Measurements from ENCODE around the gene PPY. TPM values are rescaled to one million over a fixed set of nuclear protein-coding genes. Genes with fewer than 3 reads are reported as not detected.
"Not testable (repeated sequence)": the region's sequence is repeated elsewhere in the genome, so short reads cannot be mapped to it uniquely, and the experiment has no call there.

The PPY gene
- total RNA-seq, 1 donor from 2014 or later = not detected

GRCh38 chr17:43935204-43935925 lies 6.9 kb downstream of the PPY start:
- H3K9me3 Mint-ChIP-seq = no peaks in the 10 kb centered on the region
- H3K27me3 Mint-ChIP-seq = peaks cover 22% of the 10 kb centered on the region
- H3K4me1 Mint-ChIP-seq = peaks cover 8% of the 10 kb centered on the region
- no peaks in the 10 kb centered on the region for H3K36me3 Mint-ChIP-seq (ENCODE audit: low read depth)
- CTCF ChIA-PET = no interaction called here
- no peak for TF ChIP-seq CTCF (IDR thresholded peaks at IDR 0.05)
- ATAC-seq (ENCODE audit: low read depth) = no peak
- no peak for DNase-seq
- intact Hi-C loops (cut with micrococcal nuclease) = no loop called here
- POLR2A ChIA-PET = no interaction called here
- no peak overlapping the region for H3K27ac Mint-ChIP-seq
- H3K4me3 Mint-ChIP-seq = no peak overlapping the region

DNA sequence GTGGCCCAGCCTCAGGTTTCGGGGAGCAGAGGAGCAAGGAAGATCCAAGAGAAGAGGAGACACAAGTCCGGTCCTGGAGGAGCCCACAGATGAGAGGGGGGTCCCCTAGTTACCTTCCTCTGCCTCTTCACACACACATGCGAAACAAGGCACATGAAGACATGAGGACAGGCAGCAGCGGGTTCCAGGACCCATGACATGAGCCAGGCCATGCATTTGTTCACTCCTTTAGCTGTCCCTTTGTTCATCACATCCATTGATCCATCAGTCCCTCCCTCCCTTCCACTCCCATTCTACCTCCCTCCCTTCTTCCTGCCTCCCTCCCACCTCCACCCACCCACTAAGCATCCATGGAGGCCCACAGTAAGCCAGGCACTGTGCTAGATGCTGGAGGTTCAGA lies 9.4 kb downstream of the PPY start:
- Mint-ChIP-seq H3K9me3 (no peaks in the 10 kb centered on the region), H3K36me3 (ENCODE audit: low read depth) (no peaks in the 10 kb centered on the region), H3K27me3 (peaks cover 14% of the 10 kb centered on the region), H3K4me1 (peaks cover 6% of the 10 kb centered on the region), H3K27ac (no peak overlapping the region), H3K4me3 (no peak overlapping the region)
- intact Hi-C loops (cut with micrococcal nuclease) = no loop called here
- DNase-seq = no peak
- CTCF ChIA-PET = interaction anchor here (1.5 to 1.7 kb wide), 2 partner anchors 11 to 23 kb away, joined by 3 read pairs; no protein-coding TSS in a partner anchor
- TF ChIP-seq CTCF (IDR thresholded peaks at IDR 0.05) = no peak
- POLR2A ChIA-PET = no interaction called here
- ATAC-seq (ENCODE audit: low read depth) = no peak

DNA sequence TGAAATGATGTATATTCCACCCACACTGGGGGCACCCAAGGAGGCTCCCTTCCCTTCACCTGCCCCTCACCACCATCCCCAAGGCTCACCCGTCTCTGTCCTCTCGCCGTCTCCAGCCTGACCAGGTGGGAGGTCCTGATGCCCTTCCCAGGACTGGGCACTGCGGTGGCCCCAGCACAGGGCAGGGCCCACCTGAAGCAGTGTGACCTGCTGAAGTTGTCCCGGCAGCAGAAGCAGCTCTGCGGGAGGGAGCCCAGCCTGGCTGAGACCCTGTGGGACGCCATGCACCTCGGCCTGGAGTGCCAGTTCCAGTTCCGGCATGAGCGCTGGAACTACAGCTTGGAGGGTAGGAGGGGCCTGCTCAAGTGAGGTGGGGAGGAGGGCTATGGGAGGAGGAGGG lies 9.9 kb downstream of the PPY start:
- TF ChIP-seq CTCF (IDR thresholded peaks at IDR 0.05) = no peak
- H3K36me3 Mint-ChIP-seq (ENCODE audit: low read depth) = no peaks in the 10 kb centered on the region
- peaks cover 16% of the 10 kb centered on the region for H3K27me3 Mint-ChIP-seq
- POLR2A ChIA-PET = no interaction called here
- H3K4me3 Mint-ChIP-seq = no peak overlapping the region
- CTCF ChIA-PET = interaction anchor here (1.7 kb wide), 1 partner anchor 23 kb away, joined by 3 read pairs; no protein-coding TSS in a partner anchor
- ATAC-seq (ENCODE audit: low read depth) (no peak), DNase-seq (no peak)
- intact Hi-C loops (cut with micrococcal nuclease) = no loop called here
- no peaks in the 10 kb centered on the region for H3K9me3 Mint-ChIP-seq
- no peak overlapping the region for H3K27ac Mint-ChIP-seq
- peaks cover 9% of the 10 kb centered on the region for H3K4me1 Mint-ChIP-seq

GRCh38 chr17:43931062-43931571 lies 11.2 kb downstream of the PPY start:
- Mint-ChIP-seq H3K27ac (no peak overlapping the region), H3K4me1 (peaks cover 15% of the 10 kb centered on the region), H3K36me3 (ENCODE audit: low read depth) (no peaks in the 10 kb centered on the region), H3K27me3 (peaks cover 23% of the 10 kb centered on the region), H3K4me3 (no peak overlapping the region), H3K9me3 (no peaks in the 10 kb centered on the region)
- no peak for ATAC-seq (ENCODE audit: low read depth)
- CTCF ChIA-PET = no interaction called here
- intact Hi-C loops (cut with micrococcal nuclease) = no loop called here
- DNase-seq = no peak
- no peak for TF ChIP-seq CTCF (IDR thresholded peaks at IDR 0.05)
- POLR2A ChIA-PET = no interaction called here

DNA sequence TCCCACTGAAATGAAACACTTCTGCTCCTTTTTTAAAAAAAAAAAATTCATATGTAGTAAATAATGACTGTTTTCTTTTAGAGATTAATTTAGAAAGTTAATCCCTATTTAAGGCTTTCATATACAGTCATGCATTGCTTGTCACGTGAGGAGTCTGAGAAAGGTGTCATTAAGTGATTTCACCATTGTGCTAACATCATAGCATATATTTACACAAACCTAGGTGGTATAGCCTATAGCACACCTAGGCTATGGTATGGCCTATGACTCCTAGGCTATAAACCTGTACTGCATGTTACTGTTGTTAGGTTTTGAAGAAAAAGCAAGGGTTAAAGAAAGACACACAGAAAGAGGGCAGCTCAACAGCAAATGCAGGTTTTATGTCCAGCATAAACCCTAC lies 13.7 kb downstream of the PPY start:
- POLR2A ChIA-PET = no interaction called here
- no peaks in the 10 kb centered on the region for H3K9me3 Mint-ChIP-seq
- H3K36me3 Mint-ChIP-seq (ENCODE audit: low read depth) = no peaks in the 10 kb centered on the region
- CTCF ChIA-PET = no interaction called here
- H3K27me3 Mint-ChIP-seq = peaks cover 37% of the 10 kb centered on the region
- no peak overlapping the region for H3K27ac Mint-ChIP-seq
- DNase-seq = no peak
- ATAC-seq (ENCODE audit: low read depth) = no peak
- TF ChIP-seq CTCF (IDR thresholded peaks at IDR 0.05) = no peak
- intact Hi-C loops (cut with micrococcal nuclease) = no loop called here
- H3K4me1 Mint-ChIP-seq = peaks cover 15% of the 10 kb centered on the region
- no peak overlapping the region for H3K4me3 Mint-ChIP-seq

DNA sequence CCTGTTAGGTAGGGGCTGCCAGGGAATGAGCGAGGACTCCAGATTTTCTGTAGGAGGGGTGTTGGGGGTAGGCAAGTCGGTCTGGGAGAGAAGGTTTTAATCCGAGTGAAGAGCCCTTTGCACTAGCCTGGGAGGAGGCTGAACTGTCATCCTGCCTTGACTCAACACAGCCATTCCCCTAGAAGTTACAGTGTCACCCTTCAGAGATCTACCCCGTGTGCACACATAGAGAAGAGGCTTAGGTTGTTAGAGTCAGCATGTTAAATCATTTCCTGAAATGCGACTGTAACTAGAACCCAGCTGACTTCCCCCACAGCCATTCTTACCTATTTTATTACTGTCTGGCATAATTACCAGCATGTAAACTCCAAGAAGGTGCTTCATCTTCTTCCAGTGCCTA lies 14.3 kb downstream of the PPY start:
- ATAC-seq (ENCODE audit: low read depth); CTCF ChIA-PET; H3K36me3 Mint-ChIP-seq (ENCODE audit: low read depth); H3K27ac Mint-ChIP-seq; H3K9me3 Mint-ChIP-seq; intact Hi-C loops (cut with micrococcal nuclease); DNase-seq; POLR2A ChIA-PET: not testable (repeated sequence)
- peaks cover 15% of the 10 kb centered on the region for H3K4me1 Mint-ChIP-seq
- peak overlapping the region; percentile 69 for H3K4me3 Mint-ChIP-seq
- H3K27me3 Mint-ChIP-seq = peaks cover 38% of the 10 kb centered on the region
